Stimulated activated CD4-positive, alpha-beta T cell treated with anti-CD3 and anti-CD28 coated beads, Interleukin-12 subunit alpha, Interleukin-12 subunit beta, amount 100 ng/mL, for 24 hours (primary cell): Measurements from ENCODE around the gene PKP3.
A peak's percentile ranks its signal among the peaks of the same experiment; 100 is the strongest.
"Not testable (repeated sequence)": the region's sequence is repeated elsewhere in the genome, so short reads cannot be mapped to it uniquely, and the experiment has no call there.

Source experiments
- DNase-seq, 2 experiments: peaks; one replicate each; pipeline ENCODE4 v3.0.0-alpha.2; 2020; ENCODE audit warnings: low read depth in 2 of 2

Gene PKP3

DNA sequence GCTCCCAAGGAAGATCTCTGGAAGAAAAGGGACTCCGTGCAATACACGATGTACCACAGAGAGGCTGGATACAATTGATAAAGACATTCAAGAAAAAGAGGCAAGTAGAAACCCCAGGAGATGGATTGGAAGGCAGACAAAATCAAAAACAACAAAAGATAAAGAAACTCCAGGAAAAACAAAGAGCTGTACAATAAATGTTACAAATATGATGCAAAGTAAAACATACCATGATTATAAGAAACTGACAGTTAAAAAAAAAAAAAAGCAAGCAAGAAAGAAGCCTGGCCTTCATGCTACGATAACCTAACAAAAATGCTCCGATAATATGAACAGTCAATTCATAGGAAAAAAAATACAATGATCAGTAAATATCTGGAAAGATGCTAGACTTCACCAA is 31.3 kb downstream of the PKP3 start:
- no peak for DNase-seq

DNA sequence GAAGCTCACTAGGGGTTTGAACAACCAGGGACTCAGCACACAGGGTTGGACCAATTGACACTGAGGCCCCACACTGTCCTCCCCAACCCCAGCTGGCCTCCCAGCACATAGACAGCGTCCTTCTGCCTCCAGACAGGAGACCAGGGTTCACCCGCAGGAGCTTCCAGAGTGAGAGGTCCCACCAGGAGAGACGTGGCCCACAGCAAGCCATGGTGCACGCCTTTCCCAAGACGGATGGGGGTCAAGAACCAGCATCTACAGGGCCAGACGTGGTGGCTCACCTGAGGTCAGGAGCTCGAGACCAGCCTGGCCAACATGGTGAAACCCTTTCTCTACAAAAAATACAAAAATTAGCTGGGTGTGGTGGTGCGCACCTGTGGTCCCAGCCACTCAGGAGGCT is 32.8 kb downstream of the PKP3 start:
- DNase-seq, result no peak

- DNase-seq, result no peak
These were observed 34.3 kb downstream of the PKP3 start for GRCh38 chr11:428295-428694.

- DNase-seq, result no peak
These were observed 35.4 kb downstream of the PKP3 start for GRCh38 chr11:429391-429790.

- no peak for DNase-seq
These were observed 36.0 kb downstream of the PKP3 start for GRCh38 chr11:429931-430456.

GRCh38 chr11:431921-432320 is 37.9 kb downstream of the PKP3 start:
- DNase-seq, result no peak

- DNase-seq, result no peak
These were observed 38.6 kb downstream of the PKP3 start for GRCh38 chr11:432501-433100.

DNA sequence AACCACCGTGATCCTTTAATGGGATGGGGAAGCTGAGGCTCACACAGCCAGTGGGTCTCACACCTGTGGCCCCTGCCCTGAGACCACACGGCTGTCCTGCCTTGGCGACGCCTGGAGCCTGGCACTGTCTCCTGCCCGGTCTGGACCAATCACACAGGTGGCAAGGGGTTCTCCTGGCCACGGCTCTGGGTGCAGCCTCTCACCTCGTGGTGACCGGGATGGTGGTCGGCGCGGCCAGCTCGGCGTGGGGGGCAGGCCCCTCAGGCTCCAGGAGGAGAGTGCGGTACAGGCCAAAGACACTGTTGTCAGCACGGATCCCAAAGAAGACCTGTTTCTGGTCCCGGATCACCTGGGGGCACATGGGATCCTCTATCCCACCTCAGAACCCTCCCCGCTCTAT is 39.1 kb downstream of the PKP3 start:
- DNase-seq, result no peak

GRCh38 chr11:433641-434040 is 39.6 kb downstream of the PKP3 start:
- DNase-seq, result no peak

DNA sequence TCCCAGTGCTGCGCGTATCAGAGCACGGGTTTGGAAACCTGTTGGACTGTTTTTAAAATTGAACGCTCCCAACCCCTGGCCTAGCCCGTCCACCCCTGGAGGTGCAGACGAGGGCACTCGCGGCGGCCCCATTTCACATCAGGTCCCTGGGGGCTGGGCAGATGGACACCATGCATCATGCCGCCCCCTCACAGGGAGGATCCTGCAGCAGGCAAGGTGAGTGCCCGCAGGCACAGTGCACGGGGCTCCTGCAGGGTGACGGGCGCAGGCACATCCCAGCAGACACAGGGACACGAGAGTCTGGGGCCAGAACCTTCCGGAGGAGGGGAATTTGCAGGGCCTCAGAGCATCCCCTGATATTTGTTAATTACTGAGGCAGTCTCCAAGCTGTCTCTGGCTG is 40.5 kb downstream of the PKP3 start:
- no peak for DNase-seq

DNA sequence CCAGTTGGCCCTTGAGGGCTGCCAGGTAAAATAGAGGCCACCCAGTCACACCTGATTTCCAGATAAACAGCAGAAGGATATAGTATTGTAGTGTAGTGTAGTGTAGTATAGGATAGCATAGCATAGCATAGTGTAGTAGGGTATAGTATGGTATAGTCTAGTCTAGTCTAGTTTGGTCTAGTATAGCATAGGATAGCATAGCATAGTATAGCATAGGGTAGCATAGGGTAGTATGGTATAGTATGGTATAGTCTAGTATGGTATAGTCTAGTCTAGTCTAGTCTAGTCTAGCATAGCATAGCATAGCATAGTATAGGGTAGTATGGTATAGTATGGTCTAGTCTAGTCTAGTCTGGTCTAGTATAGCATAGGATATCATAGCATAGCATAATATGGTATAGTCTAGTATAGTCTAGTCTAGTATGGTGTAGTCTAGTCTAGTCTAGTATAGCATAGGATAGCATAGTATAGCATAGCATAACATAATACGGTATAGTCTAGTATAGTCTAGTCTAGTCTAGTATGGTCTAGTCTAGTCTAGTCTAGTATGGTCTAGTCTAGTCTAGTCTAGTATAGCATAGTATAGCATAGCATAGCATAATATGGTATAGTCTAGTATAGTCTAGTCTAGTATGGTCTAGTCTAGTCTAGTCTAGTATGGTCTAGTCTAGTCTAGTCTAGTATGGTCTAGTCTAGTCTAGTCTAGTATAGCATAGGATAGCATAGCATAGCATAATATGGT is 41.2 kb downstream of the PKP3 start:
- not testable (repeated sequence) for DNase-seq

DNA sequence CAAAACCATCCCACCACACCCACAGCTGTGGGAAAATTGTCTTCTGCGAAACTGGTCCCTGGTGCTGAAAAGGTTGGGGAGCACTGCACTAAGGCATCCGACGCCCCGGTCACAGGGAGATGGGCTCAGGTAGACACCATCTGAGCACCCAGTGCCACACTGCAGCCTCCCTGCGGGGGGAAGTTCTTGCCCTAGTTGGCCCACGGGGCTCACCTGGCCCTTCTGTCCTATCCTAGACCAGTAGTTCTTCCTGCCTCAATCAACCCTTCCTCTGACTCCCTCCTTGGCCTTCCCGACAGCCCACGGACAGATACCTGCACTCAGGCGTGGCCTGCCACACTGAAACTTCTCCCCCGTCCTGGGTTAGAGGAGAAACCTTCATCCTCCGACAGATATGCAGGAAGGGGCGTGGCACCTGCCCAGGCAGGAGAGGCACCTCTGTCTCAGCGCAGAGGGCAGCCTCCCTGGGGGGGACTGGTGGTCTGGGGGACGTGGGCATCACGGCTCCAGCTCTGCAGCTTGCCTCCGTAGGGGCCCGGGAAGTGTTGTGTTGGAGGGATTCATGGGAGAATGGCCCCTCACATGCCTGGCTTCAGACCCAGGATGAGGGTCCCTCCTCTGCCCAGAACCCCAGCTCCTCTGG is 43.3 kb downstream of the PKP3 start:
- no peak for DNase-seq

- DNase-seq, result no peak
These were observed 44.3 kb downstream of the PKP3 start for GRCh38 chr11:438101-438844.

DNA sequence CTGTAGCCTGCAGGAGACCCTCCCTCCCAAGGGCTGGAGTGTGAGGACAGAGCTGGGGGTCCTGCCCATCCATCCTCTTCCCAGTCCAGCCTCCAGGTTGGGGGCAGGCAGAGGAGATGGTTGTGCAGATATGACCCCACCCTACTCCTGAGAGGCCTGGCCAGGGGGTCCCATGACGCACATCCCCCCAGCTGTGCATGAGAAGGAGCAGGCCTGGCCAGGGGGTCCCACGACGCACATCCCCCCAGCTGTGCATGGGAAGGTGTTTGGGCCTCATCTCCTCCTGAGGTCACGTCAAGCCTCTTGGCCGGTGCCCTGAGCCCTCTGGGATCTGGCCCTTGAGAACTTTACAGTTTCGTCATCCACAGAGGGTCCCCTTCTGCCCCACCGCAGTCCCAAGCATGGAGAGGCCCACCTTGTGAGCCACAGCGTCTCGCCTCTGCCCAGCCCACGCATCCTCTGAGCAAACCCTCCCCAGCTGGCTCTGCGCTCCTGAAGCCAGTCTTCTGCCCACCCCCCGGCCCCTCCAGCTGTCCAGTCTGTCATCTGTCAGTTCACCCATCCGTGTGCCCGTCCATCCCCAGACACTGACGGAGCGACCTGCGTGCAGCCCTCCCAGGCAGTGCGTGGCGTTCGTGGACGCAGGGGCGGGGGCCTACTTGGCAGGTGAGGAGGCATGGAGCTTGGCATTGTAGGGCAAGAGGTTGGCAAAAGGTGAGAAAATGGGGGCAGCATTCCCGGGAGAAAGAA is 45.5 kb downstream of the PKP3 start:
- DNase-seq, result no peak

- DNase-seq, result no peak
These were observed 46.3 kb downstream of the PKP3 start for GRCh38 chr11:440065-441042.

DNA sequence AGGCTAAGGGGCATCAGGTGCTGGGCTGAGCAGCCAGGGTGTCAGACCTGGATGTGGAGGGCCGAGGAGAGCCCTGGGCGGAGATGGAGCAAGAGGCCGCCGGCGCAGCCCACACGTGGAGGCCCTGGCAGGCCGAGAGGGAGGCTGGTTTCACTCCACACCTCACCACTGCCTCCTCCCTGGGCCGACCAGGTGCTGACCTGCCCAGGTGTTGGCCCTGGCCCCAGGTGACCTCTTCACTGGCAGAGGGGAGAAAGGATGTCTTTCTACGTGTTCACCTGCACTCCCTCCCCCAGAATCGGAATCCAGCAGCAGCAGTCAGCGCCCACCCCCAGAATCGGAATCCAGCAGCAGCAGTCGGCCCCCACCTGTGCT is 47.0 kb downstream of the PKP3 start:
- no peak for DNase-seq

DNA sequence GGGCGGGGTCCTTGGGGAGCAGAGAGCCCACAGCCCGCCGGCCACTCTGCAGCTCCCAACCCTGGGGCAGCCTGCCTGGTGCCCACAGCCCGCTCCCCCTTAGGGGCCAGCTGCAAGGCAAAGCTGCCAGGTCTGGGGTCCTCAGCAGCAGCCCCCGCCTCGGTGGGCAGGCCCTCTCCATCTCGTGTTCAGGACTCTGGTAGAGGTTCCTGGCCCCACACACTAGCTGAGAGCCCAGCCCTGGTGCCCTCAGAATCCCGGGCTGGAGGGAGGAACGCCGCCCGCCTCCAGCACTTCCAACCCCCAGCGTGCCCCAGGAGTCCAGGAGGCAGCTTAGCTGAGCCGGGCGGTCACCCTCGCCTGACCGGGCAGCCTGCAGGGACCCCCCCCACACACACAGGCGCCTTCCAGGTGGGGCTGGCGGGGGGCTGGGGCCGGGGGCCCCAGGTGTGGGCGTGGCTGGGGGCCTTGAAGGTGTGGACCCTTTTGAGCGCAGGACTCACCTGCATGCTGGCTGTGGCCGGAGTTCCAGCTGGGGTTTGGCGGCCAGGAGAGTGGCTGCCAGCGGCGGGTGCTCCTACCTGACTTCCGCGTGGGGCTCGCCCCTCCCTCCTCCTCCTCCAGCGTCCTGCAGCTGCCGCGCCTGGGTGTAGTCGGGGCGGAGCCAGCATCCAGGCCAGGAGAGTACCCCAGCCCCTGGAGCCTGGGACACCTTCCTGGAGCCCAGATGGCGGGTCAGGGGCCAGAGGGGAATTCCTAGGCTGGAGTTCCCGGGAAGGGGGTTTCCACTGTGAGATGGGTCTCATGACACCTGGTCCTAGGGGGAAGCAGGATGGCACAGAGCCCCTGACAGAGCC is 47.6 kb downstream of the PKP3 start, which contains the start of gene ANO9:
ANO9 (minus strand) TSS at position 594 of the 857 bp plus-strand sequence; CDS start at position 509, 85 bp downstream.
- peak; percentile 23 to 65 for DNase-seq

DNA sequence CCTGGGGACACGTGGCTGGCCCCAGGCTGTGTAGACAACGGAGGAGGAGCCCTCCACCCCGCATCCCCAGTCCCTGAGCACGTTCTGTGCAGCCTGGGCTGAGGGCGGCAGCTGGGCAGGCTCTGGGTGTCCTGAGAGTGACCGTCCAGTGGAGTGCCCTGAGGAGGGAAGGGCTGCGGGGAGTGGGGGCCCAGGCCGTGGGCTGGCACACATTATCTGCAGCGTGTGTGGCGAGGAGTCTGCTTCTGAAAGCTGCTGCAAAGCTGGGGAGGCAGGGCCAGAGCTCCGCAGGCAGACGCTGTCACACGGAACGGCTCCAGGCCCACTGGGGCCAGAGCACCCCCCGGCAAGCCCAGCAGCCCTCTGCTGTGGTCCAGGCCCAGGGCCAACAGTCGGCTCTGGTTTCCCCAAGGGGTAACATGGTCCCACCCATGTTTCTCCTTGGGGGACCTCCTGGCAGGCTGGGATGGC is 48.6 kb downstream of the PKP3 start:
- DNase-seq, result no peak

DNA sequence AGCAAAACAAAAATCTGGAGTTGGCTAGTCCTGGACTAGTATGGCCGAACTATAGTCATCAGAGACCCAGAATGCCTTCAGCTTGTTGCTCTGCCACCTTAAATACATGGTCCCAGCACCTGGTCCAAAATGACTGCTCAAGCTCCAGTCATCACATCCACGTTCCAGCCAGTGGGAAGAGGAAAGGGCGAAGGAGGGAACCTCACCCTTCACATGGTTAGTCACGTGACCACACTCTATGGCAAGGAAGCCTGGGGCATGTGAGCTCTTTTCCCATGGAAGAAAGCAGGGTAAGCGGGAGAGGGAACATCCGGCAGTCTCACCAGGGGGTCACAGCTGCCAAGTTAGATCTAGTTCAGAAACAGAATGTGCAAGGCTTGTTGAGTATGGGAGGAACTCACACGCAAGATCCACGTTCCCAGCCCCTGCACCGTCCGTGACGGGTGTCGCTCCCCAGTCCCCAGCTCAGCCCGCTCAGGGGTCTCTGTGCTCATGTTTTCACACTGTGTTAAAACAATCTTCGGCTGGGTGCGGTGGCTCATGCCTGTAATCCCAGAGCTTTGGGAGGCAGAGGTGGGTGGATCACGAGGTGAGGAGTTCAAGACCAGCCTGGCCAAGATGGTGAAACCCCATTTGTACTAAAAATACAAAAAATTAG is 49.7 kb downstream of the PKP3 start:
- DNase-seq, result no peak
